SU-DHL-6 (cell line): ENCODE data around the gene API5.

Source experiments
- H2AFZ ChIP-seq: fragments of 200-600 bp; sonication (generic); 2 replicates; pipeline ENCODE4 v1.6.1; 2014; ENCODE audit warnings: low read depth, mild to moderate bottlenecking, moderate library complexity, mixed read lengths, antibody characterized with exemption, low read length; ENCODE audit not compliant: severe bottlenecking
- H3F3A ChIP-seq: fragments of 200-600 bp; shearing (Covaris generic); 2 replicates; pipeline ENCODE4 v1.6.0; 2016; ENCODE audit warnings: antibody characterized with exemption, mild to moderate bottlenecking; ENCODE audit not compliant: insufficient read depth
- H3K27ac ChIP-seq: fragments of 200-600 bp; sonication (generic); 2 replicates; pipeline ENCODE4 v1.5.1; 2016; ENCODE audit warnings: low read depth, mild to moderate bottlenecking, low read length, moderate library complexity, mixed read lengths
- H3K27me3 ChIP-seq: fragments of 200-600 bp; sonication (generic), shearing (Covaris generic); 2 replicates; pipeline ENCODE4 v1.6.0; 2014; ENCODE audit warnings: mild to moderate bottlenecking, low read length
- H3K36me3 ChIP-seq: fragments of 200-600 bp; sonication (generic); 2 replicates; pipeline ENCODE4 v1.6.1; 2014; ENCODE audit warnings: mild to moderate bottlenecking, low read length, mixed read lengths
- H3K4me2 ChIP-seq: fragments of 300-600, 200-600 bp; shearing (Covaris generic), sonication (generic); 2 replicates; pipeline ENCODE4 v1.6.0; 2014; ENCODE audit warnings: low read length, low read depth, mild to moderate bottlenecking; ENCODE audit not compliant: poor library complexity, severe bottlenecking
- H3K4me3 ChIP-seq: fragments of 200-600 bp; sonication (generic); 2 replicates; pipeline ENCODE4 v1.5.1; 2014; ENCODE audit warnings: antibody characterized with exemption, low read length, mild to moderate bottlenecking, mixed read lengths; ENCODE audit not compliant: insufficient read depth, poor library complexity, severe bottlenecking
- H3K79me2 ChIP-seq: fragments of 200-600 bp; sonication (generic); 2 replicates; pipeline ENCODE4 v1.6.1; 2014; ENCODE audit warnings: mild to moderate bottlenecking, low read length, moderate library complexity; ENCODE audit not compliant: insufficient read depth
- H3K9ac ChIP-seq: fragments of 200-600 bp; sonication (generic); 2 replicates; pipeline ENCODE4 v1.7.0; 2014; ENCODE audit warnings: mild to moderate bottlenecking, low read length
- H3K9me2 ChIP-seq: fragments of 200-600 bp; sonication (generic); replicated peaks from 2 replicates; pipeline ENCODE4 v1.6.1; 2014; ENCODE audit warnings: low read length; ENCODE audit not compliant: insufficient read depth
- H3K9me3 ChIP-seq: fragments of 200-600 bp; sonication (generic); 2 replicates; pipeline ENCODE4 v1.6.1; 2014; ENCODE audit warnings: low read length, mixed read lengths; ENCODE audit not compliant: insufficient read depth
- H4K20me1 ChIP-seq: fragments of 200-600 bp; sonication (generic); 2 replicates; pipeline ENCODE4 v1.6.1; 2014; ENCODE audit warnings: low read depth, mild to moderate bottlenecking, antibody characterized with exemption, low read length, moderate library complexity, mixed read lengths
- EZH2phosphoT487 ChIP-seq: fragments of 200-600 bp; sonication (generic), shearing (Covaris generic); conservative IDR thresholded peaks from 2 replicates; pipeline ENCODE4 v1.6.1; 2018; ENCODE audit warnings: mild to moderate bottlenecking, antibody characterized with exemption, low read length, moderate library complexity, mixed read lengths
- TF ChIP-seq, protein P1 (sequence below): fragments of 200-600 bp; sonication (generic); IDR thresholded peaks from one replicate; pipeline ENCODE4 v1.5.1; 2017; ENCODE audit warnings: antibody characterized with exemption, mild to moderate bottlenecking, low read length, moderate library complexity; ENCODE audit not compliant: insufficient read depth, poor library complexity, severe bottlenecking

The API5 gene

GRCh38 chr11:43298397-43298796, 13.4 kb upstream of the API5 start:
- H3K27me3 ChIP-seq: no peaks in the 10 kb centered on the region
- no peak overlapping the region for H3K9ac ChIP-seq
- no peak overlapping the region for H2AFZ ChIP-seq
- no peak overlapping the region for H3K4me3 ChIP-seq
- no peak overlapping the region for H3K4me2 ChIP-seq
- no peaks in the 10 kb centered on the region for H3K36me3 ChIP-seq
- H3K9me3 ChIP-seq: peaks cover 8% of the 10 kb centered on the region; the same call in 1 of the 2 replicates
- H3K27ac ChIP-seq: no peak overlapping the region
- no peaks in the 10 kb centered on the region for H3K9me2 ChIP-seq
- no peaks in the 10 kb centered on the region for H4K20me1 ChIP-seq
- no peaks in the 10 kb centered on the region for H3F3A ChIP-seq
- H3K79me2 ChIP-seq: no peaks in the 10 kb centered on the region
- no peak for TF ChIP-seq EZH2phosphoT487
- TF ChIP-seq, protein P1, sequence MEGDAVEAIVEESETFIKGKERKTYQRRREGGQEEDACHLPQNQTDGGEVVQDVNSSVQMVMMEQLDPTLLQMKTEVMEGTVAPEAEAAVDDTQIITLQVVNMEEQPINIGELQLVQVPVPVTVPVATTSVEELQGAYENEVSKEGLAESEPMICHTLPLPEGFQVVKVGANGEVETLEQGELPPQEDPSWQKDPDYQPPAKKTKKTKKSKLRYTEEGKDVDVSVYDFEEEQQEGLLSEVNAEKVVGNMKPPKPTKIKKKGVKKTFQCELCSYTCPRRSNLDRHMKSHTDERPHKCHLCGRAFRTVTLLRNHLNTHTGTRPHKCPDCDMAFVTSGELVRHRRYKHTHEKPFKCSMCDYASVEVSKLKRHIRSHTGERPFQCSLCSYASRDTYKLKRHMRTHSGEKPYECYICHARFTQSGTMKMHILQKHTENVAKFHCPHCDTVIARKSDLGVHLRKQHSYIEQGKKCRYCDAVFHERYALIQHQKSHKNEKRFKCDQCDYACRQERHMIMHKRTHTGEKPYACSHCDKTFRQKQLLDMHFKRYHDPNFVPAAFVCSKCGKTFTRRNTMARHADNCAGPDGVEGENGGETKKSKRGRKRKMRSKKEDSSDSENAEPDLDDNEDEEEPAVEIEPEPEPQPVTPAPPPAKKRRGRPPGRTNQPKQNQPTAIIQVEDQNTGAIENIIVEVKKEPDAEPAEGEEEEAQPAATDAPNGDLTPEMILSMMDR: no peak

DNA sequence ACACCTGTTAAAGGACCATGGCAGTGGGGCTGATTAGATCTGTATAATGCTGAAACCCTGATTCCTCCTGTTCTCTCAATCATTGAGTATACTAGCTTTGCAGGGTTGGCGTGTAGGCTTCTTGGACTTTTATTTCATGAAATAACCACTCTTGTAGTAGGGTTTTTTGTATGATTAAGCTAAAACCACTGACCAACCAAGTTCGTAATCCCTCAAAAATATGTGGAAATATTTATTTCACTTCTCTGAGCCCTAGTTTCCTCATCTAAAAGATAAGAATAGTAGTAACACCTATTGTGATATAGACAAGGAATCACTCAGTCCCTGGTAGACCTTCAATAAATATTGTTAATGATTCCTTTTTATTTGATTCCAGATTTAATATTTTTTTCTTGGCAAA, 4.2 kb downstream of the API5 start:
- H2AFZ ChIP-seq: no peak overlapping the region
- no peak overlapping the region for H3K27ac ChIP-seq
- H3K9me3 ChIP-seq: no peaks in the 10 kb centered on the region
- TF ChIP-seq, protein P1: no peak
- no peak for TF ChIP-seq EZH2phosphoT487
- peaks cover 32% of the 10 kb centered on the region for H4K20me1 ChIP-seq
- H3F3A ChIP-seq: 0 out of 2 replicates have a peak, but pooled peaks cover 4% of the 10 kb centered on the region
- no peaks in the 10 kb centered on the region for H3K9me2 ChIP-seq
- H3K27me3 ChIP-seq: no peaks in the 10 kb centered on the region
- H3K4me2 ChIP-seq: peak overlapping the region; percentile 20
- H3K36me3 ChIP-seq: peaks cover 18% of the 10 kb centered on the region; the same call in 1 of the 2 replicates
- H3K79me2 ChIP-seq: peaks cover 70% of the 10 kb centered on the region
- H3K9ac ChIP-seq: no peak overlapping the region
- H3K4me3 ChIP-seq: no peak overlapping the region

GRCh38 chr11:43316451-43316850, 4.7 kb downstream of the API5 start:
- TF ChIP-seq, protein P1: no peak
- no peak for TF ChIP-seq EZH2phosphoT487
- Histone ChIP-seq H4K20me1 (peaks cover 32% of the 10 kb centered on the region), H3K9me3 (no peaks in the 10 kb centered on the region), H3K79me2 (peaks cover 70% of the 10 kb centered on the region), H3K36me3 (peaks cover 23% of the 10 kb centered on the region; the same call in 1 of the 2 replicates), H3K9ac (no peak overlapping the region), H3K9me2 (no peaks in the 10 kb centered on the region), H3F3A (0 out of 2 replicates have a peak, but pooled peaks cover 4% of the 10 kb centered on the region), H3K4me2 (peak overlapping the region; percentile 20), H3K27me3 (no peaks in the 10 kb centered on the region), H3K4me3 (no peak overlapping the region), H3K27ac (no peak overlapping the region), H2AFZ (no peak overlapping the region)

DNA sequence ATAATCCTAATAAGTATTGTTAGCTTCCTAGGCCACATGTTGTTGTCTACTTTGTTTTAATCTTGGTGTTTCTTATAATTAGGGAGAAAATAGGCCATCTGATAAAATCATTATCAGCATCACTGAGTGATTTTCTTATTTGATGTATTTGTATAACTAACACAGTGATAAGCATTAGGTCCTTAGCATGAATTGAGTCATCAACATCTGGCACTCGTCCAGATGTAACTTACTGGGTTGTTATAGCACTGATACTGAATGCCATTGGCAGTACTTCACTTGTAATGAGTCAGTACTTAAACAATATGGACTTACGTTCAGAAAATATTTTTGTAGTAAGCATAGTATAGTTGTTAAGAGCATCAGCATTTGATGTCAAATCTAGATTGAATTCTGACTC, 16.2 kb downstream of the API5 start:
- Histone ChIP-seq H3F3A (no peaks in the 10 kb centered on the region), H3K9me3 (no peaks in the 10 kb centered on the region), H3K9me2 (no peaks in the 10 kb centered on the region), H2AFZ (no peak overlapping the region), H4K20me1 (peaks cover 4% of the 10 kb centered on the region; the same call in 1 of the 2 replicates), H3K79me2 (0 out of 2 replicates have a peak, but pooled peaks cover 4% of the 10 kb centered on the region), H3K4me3 (no peak overlapping the region), H3K36me3 (peaks cover 57% of the 10 kb centered on the region), H3K27me3 (no peaks in the 10 kb centered on the region), H3K4me2 (no peak overlapping the region), H3K27ac (no peak overlapping the region), H3K9ac (no peak overlapping the region)
- TF ChIP-seq EZH2phosphoT487: no peak
- TF ChIP-seq, protein P1: no peak
